Panc1 (cell line): ENCODE data around the gene EPHB1.

Experiments
- CTCF ChIP-seq: fragments of 450-650 bp; IDR thresholded peaks from 2 replicates; pipeline ENCODE4 v1.5.1; 2017; ENCODE audit warnings: mild to moderate bottlenecking
- POLR2AphosphoS5 ChIP-seq: IDR thresholded peaks from 2 replicates; pipeline ENCODE4 v1.6.1; 2012; ENCODE audit warnings: mild to moderate bottlenecking, low read depth, low read length, moderate library complexity

- TF ChIP-seq POLR2AphosphoS5 = no peak
- TF ChIP-seq CTCF = no peak
Observed at GRCh38 chr3:135137296-135137695, 342.2 kb downstream of the EPHB1 start.
